H1 (cell line): ENCODE results near the gene SERINC1. TPM values are rescaled to one million over a fixed set of nuclear protein-coding genes. Genes with fewer than 3 reads are reported as not detected.

Experiments used
- BCL11A ChIP-seq, 2 experiments: IDR thresholded peaks; one replicate each; pipeline ENCODE4 v1.6.1; 2011; ENCODE audit warnings: low read depth in 2 of 2, low read length in 2 of 2, mild to moderate bottlenecking in 2 of 2
- CBX8 ChIP-seq: fragments of 300-800, 300-1000 bp; sonication (generic); IDR thresholded peaks from 2 replicates; pipeline ENCODE4 v1.7.1; 2016; ENCODE audit warnings: low read depth, low read length, borderline replicate concordance
- EGR1 ChIP-seq: IDR thresholded peaks from 2 replicates; pipeline ENCODE4 v1.6.1; 2011; ENCODE audit warnings: low read depth, low read length, borderline replicate concordance
- KDM1A ChIP-seq: fragments of 200-600, 300-600 bp; sonication (generic); IDR thresholded peaks from 2 replicates; pipeline ENCODE4 v1.7.1; 2016; ENCODE audit warnings: mild to moderate bottlenecking, low read length, borderline replicate concordance
- SP1 ChIP-seq: IDR thresholded peaks from 2 replicates; pipeline ENCODE4 v1.6.1; 2011; ENCODE audit warnings: low read depth, low read length
- polyA plus RNA-seq, 7 experiments: library from polyadenylated mRNA; depleted of rRNA in 3 of 7; stranded (reverse) in 5 of 7; unstranded in 2 of 7; fragments of >200 nt in 5 of 7; fragments of 200-250 nt in 2 of 7; gene quantifications; 1 replicate in 5 of 7; 2 replicates in 1 of 7; 4 replicates in 1 of 7; pipeline versions ENCODE4 v1.2.1 to v1.2.3, GENCODE V29; 2011 to 2013; ENCODE audit warnings: missing spikeins in 2 of 7, mixed read lengths in 2 of 7
- total RNA-seq: library from RNA; stranded (reverse); fragmentation: NEBNext Ultra II Directional; extraction: Animal tissue kit (Norgen Biotek cat#: 25700); gene quantifications from 2 replicates; pipeline ENCODE4 v1.2.1, GENCODE V29; 2021

The SERINC1 gene
- total and polyA plus RNA-seq, 2 of the 8 experiments (the other 6 are each of a cell fraction or from before 2014, with no cell fraction given), result 15.4 to 38.6 TPM

- no peak for TF ChIP-seq KDM1A
- no peak for TF ChIP-seq SP1
- TF ChIP-seq CBX8, result no peak
- TF ChIP-seq EGR1, result no peak
- TF ChIP-seq BCL11A (IDR thresholded peaks at IDR 0.05; ENCODE audit: low read depth in 2 of 2, low read length in 2 of 2), result no peak
These were observed 39.8 kb downstream of the SERINC1 start (continued) for GRCh38 chr6:122431780-122432179.
